ENCODE data around the gene RAMP1.
"Not testable (repeated sequence)": the region's sequence is repeated elsewhere in the genome, so short reads cannot be mapped to it uniquely, and the experiment has no call there.

The RAMP1 gene

GRCh38 chr2:237863689-237864443, 4.4 kb downstream of the RAMP1 start:
- no peak for DNase-seq

- no peak for DNase-seq
These were observed 5.1 kb downstream of the RAMP1 start for GRCh38 chr2:237864444-237864931.

- DNase-seq: no peak
These were observed 5.7 kb downstream of the RAMP1 start for GRCh38 chr2:237864940-237865622.

- DNase-seq: no peak
These were observed 6.2 kb downstream of the RAMP1 start for GRCh38 chr2:237865623-237866041.

- DNase-seq: no peak
These were observed 6.7 kb downstream of the RAMP1 start for GRCh38 chr2:237866101-237866621.

GRCh38 chr2:237867465-237867864, 8.0 kb downstream of the RAMP1 start:
- no peak for DNase-seq

- DNase-seq: not testable (repeated sequence)
These were observed 8.7 kb downstream of the RAMP1 start for GRCh38 chr2:237868074-237868473.

GRCh38 chr2:237868631-237869342, 9.4 kb downstream of the RAMP1 start:
- DNase-seq: no peak

GRCh38 chr2:237869343-237870102, 10.1 kb downstream of the RAMP1 start:
- DNase-seq: no peak

- no peak for DNase-seq
These were observed 10.7 kb downstream of the RAMP1 start for GRCh38 chr2:237870126-237870525.

GRCh38 chr2:237870754-237871651, 11.6 kb downstream of the RAMP1 start:
- no peak for DNase-seq

- no peak for DNase-seq
These were observed 12.9 kb downstream of the RAMP1 start for GRCh38 chr2:237872178-237872887.

GRCh38 chr2:237873421-237873831, 14.0 kb downstream of the RAMP1 start:
- no peak for DNase-seq

- DNase-seq: no peak
These were observed 14.6 kb downstream of the RAMP1 start for GRCh38 chr2:237873897-237874551.

- DNase-seq: no peak
These were observed 15.2 kb downstream of the RAMP1 start for GRCh38 chr2:237874585-237875161.

GRCh38 chr2:237875256-237876060, 16.0 kb downstream of the RAMP1 start:
- no peak for DNase-seq

- no peak for DNase-seq
These were observed 16.7 kb downstream of the RAMP1 start for GRCh38 chr2:237876061-237876526.

GRCh38 chr2:237876532-237876931, 17.1 kb downstream of the RAMP1 start:
- no peak for DNase-seq
